Mesenteric fat pad (tissue), 1 donor: Measurements from ENCODE around the gene SEMA7A. TPM values are rescaled to one million over a fixed set of nuclear protein-coding genes. Genes with fewer than 3 reads are reported as not detected.

Experiments used
- DNase-seq: peaks from one replicate; pipeline ENCODE4 v3.0.0-alpha.2; 2020; ENCODE audit warnings: low spot score
- total RNA-seq: library from RNA; stranded (reverse); fragmentation: NEBNext Ultra II Directional; extraction: Animal tissue kit (Norgen Biotek cat#: 25700); gene quantifications from one replicate; pipeline ENCODE4 v1.2.1, GENCODE V29; 2021
- donor health status: DM: yes; HTN: yes; CAD: no.

Gene SEMA7A
- total RNA-seq, 1 donor from 2014 or later = 2.1 TPM

DNA sequence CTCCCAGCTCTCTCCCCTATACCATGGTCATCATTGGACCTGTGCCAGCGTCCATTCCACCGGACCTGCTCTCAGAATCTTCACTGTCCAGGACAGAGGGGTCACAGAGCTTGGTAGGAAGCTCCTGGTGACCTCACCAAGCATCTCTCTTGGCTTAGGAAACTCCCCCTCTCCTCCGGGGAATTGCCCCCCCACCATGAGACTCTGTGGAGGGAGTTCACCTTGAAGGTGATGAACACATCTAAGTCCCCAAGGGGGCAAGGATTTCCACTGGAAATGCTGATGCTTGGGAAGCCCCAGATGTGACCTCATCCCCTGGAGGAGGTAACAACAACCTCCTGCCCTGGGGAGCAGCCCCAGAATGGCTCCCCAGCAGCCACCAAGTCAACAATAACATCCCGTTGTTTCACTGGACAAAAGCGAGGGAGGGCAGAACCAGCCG, 3.2 kb downstream of the SEMA7A start:
- no peak for DNase-seq

DNA sequence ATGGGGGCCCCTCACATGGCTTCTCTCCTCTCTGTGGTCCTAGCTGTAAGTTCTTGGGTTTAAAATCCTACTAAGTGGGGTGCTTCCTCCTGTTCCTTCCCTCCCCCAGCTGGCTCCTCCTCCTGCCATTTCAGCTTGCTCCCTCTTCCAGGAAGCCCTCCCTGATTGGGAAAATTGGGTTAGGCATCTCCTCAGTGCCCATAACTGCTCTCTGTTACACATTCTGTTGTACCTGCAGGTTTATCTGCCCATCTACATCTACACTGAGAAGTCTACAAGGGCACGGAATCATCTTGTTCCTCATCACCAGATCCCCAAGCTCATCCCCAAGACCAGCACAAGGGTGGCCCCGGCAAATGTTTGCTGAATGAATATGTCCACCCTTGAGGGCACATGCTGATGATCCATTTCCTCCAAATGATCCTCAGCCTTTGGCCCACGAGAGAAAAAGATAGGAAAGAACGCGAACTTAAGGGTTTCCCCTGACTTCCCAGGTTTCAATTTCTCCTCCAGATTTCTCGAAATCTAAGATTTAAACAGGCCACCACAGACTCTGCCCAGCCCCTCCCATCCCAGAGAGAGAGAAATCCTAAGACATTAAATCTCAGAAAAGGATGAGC, 3.9 kb downstream of the SEMA7A start:
- DNase-seq = no peak

DNA sequence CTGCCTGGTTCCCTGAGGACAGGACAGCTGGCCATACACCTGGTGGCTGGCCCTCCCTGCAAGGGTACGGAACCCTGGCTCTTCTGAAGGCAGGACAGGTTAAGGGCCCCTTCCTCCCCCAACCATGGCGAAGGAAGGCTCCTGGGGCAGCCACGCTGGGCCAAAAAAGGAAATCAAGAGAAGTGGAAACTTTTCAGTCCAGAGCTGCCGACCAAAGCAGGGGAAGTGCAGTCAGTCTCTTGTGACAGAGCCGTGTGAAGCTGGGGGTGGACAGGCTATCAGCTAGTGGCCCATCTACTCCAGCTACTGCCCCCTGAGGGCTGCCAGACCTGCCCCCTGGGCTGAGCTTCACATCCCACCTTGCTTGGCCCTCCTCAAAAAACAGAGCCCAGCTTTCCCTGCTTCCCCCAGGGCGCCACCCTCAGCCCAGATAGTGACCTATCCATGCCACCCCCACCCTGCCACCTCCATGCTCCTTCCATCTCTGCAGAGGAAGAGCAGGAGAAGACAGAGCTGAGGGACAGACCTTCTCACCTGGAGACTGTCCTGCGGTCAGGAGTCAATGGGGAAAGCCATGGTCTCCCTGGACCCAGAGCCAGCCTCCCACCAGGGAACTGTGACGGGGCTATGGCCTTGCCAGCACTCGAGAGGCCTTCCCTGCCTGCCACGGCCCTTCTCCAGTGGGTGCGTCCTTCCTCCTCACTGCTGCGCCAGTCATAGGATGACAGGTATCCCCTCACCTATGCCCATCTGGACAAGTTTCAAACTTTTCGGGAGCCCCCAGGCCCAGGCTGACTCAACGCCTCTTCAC, 4.6 kb downstream of the SEMA7A start:
- no peak for DNase-seq

DNA sequence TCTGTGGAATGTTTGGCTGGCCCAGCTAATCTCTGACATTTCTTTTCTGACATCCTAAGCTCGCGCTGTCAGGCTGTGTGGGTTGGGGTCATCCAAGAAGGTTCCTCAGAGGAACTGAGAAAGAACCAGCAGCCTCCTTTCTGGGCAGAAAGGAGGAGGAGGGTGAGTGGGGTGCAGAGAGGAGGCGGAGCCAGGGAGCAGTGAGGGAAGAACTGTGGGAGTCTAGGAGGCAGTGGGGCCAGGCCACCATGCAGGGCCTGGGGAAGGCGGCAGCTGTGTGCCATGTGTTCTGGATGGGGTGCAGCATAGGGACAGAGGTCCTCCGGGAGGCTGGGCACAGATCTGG, 5.3 kb downstream of the SEMA7A start:
- DNase-seq = no peak

DNA sequence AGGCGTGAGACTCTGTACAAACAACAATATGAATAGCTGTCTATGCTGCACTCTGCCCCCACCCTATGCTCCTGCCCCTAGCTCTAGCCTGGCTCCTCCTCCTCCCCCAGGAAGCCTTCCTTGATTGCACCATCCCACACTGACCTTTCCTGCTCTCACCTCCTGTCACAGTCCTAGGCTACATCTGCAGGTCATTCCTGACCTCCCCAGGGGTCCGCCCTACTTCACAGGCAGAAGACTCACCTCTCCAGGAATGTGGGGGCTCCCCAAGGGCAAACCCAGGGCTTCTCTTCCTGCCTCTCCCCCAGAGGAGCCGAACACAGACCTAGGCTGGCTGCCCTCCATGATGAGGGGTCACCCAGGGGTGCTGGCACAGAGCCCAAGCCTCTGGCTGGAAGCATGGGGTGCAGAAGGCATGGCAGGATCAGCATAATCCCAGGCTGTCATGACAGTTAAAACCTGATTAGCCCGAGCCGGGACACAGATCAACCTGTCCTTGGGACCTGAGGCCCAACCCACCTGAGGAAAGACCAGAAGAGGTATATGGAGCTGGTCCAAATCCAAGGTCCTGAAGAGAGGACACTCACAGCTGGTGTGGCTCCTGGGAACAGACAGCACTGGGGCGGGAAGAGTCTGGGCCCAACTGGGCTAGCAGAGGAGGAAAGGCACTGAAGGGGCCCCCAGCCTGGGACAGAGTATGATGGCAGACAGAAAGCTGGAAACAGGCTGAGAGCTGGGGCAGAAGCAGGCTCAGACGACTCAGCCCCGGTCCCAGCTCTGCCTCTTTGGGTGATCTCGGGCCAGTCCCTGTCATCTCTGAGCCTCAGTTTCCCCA, 5.9 kb downstream of the SEMA7A start:
- no peak for DNase-seq

DNA sequence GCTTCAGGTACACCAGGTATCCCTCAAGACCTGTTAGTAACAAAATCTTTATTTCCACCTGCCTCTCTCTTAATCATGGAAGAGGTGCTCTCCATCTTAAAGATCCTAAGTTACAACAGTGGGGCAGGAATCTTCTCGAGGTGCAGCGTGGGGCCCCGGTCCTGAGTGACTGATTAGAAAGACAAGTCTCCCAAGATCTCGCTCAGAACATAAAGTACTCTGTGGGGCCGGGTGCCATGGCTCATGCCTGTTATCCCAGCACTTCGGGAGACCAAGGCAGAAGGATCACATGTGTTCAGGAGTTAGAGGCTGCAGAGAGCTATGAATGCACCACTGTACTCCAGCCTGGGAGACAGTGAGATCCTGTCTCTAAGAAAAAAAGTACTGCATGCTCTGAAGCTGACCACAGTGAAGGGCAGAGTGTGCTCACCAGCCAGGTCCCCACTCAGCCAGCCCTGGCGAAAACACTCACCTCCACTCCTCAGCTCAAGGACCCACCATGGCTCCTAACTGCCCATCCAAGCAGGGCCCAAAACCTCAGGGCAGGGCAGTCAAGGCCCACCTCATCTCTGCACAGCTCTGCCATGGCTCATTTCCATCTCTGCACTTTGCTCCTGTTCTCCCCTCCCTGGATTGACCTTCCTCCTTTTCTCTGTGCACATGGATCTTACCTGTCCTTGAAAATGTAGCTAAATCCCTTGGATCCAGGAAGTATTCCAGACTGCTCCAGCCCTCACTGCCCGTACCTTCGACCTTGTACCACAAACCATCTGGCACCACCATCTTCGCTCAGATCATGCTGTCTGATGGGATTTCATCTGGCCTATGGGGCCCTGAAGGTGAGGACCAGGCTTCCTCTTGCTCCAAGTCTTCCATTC, 7.1 kb downstream of the SEMA7A start:
- no peak for DNase-seq

DNA sequence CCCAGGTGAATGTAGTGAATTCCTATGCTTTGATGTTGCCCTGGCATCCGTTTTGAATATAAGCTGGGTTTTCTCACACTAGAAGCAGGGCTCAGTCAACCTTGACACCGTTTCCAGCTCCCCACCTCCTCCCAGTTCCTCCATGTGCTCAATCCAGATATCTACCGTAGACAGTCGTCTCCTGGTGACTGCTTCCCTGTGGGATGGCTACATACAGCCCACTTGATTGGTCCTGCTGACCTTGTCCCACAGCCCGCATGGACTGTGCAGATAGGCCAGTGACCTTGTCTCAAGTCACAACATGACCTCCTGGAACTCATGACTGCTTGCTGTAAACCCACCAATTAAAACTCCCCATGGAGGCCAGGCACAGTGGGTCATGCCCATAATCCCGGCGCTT, 8.1 kb downstream of the SEMA7A start:
- DNase-seq = no peak

DNA sequence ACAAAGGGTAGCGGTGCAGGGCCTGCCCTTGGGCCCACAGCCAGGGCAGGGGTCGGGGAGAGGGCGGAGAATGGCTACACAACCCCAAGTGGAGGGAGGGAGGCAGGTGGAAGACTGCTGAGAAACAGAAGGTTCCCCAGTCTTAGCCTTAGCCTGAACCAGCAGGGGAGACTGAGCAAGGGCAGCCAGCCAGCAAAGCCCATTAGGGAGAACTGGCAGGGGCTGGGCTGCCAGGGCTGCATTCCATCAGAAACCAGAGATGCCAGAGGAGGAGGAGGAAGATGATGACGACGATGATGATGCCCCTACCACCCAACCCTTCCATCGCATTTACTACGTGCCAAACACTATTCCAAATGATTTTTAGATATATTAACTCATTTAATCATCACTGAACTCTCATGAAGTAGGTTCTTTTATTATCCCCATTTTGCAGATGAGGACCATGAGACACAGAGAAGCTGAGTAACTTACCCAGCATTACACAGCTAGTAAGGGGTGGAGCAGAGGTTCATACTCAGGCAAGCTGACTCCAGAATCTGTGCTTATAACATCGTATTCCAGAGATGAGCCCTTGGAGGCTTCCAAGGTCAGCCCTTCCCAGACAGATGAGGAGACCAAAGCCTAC, 8.7 kb downstream of the SEMA7A start:
- no peak for DNase-seq

DNA sequence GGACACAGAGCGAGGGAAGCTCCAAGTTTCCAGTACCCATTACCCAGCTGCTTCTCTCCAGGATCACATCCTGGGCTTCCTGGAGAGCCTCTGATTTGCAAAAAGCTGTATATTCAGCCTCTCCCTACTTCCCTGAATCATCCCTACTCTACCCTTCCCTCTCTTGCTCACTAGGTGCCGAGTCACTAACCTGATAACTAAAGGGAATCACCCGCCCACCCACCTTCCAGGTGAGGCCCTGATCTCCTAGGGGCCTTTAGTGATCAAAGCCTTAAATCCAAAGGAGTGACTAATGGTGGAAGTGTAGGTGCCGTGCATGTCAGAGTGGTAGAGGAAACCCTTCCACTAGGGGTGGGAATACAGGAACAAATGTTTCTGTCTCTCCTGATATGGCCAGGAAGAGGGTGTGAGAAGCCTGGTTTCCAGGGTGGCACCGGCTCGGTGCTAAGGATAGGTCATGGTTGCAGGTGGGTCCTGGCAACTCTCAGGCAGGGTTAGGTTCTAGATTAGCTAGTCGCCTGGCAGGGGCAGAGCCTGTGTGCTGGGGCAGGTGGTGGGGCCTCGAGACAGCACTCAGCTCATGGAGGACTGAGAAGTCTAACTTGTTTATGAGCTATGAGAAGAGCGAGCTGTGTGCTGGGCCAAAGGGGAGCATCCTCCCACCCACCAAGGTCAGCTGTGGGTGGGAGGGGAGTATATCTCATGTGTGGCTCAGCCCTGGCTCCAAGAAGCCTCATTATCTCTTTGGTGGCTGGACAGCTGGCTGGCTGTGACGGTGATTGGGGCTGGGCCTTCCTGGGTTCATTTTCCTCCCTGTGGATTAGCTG, 10.1 kb downstream of the SEMA7A start:
- DNase-seq = no peak

DNA sequence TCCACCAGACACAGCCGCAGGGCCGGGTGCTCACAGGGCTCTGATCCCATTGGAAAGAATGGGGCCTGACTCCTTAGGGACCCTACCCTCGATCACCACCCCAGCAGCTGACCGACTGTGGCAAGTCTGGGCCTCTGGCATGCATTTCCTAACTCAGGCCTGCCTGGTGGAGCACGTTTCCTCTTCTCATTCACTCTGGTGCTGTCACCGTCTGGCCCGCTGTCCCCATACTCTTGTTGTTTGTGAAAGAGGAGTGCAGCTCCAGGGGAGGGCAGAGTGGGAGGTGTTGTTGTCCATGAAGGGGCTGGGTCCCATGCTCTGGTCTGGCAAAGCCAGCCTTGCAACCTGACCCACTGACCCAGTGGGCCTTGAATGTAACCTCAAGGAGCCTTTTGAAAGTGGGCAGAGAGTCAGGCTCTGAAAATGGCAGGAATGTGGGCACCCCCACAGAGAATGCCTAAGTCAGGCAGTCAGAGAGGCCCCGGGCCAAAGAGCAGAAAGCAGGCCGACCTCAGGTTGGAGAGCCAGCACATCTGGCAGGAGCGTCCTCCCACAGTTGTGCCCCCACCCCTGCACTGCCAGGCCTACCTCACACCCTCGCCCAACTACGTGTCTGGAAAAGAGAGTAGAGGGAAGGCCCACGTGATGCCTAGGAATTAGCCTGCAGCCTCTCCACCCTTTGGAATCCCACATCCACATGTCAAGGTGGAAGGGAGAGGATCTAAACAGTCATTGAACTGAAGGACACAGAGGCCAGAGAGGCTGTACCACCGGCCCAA, 10.9 kb downstream of the SEMA7A start:
- DNase-seq = no peak

DNA sequence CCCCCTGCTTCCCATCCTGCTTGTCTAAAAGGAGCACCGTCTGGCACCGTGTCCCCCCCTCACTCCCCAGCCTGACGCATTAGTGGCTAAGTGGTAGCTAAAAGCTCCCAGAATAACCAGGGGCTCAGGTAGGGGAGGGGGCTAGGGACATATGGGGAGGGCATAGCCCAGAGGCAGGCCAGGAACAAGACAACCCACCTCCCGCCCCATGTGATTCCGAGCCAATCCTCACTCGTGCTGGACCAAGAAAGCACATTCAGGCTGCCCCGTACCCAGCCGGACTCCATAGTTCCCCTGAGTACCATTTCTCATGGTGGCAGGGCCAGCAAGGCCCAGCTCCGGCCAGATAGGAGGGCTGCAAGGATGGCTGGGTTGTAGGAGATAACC, 11.5 kb downstream of the SEMA7A start:
- no peak for DNase-seq

DNA sequence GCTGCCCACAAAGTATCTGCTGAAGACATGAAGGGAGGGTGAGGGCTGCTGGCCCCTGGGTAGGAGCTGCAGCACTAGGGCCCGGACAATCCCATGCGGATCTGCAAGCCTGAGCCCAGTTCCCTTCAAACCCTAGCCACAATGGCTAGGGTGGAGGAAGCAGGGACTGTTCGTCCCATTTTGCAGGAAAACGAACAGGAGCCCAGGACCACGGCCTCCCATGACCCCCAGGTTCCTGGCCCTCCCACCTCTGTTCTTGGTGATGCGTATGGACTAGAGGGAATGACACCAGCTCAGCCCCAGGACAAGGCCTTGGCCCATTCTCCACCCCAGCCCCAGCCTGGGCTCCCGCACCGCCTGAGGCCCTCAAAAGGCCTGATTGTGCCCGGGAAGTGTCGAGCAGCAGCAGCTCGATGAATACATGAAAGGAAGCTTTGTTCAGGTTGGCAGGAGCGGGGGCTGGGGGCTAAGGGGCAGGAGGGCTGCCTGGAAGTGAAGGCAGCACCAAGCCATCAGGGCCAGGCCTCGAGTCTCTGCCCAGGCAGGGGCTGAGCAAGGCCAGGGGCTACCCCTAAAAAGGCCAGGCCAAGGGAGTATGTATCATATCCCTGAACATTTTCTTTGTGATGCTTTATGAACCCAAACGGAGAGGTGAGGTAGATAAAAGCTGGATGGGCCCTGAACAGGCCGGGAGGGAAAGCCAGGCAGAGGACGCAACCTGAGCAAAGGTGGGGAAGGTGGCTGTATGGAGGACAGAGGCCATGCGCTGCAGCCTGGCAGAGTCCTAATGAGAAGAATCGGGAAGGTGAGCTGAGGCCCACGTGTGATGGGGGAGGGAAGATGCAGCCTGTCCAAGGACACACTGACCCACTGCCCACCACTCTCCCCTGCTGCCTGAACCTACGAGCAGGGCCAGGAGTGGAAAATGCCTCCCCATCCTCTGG, 12.2 kb downstream of the SEMA7A start:
- no peak for DNase-seq

DNA sequence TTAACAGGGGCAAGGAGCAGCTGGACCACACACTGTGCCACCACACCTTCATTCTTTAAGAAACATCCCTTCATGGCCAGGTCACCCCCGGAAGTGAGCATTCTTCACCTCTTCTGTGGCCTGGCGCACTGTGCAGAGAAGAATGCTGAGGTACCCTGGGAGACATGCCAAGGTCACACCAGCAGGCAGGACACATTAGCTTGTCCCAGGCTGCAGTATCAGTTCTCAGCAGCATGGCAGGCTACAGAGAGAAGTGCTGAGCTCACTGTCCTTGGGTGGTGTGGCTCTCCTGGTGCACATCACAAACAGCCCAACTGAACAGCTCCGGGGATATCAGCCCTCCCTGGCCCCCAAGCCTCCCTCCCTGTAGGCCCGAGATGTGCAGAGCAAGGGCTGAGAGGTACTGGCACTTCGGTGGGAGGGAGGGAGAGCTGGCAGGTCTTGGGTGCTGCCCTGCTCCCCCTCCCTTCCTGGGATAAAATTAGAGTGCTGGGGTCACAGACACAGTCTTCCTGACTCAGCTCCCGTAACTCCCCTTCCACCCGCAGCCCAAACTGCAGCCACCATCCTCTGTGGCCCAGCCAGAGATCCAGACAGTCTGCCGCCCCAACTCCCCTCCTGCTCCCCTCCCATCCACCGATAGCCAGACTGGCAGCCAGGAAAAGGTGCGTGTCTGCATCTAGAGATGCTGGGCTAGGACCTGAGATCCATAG, 13.4 kb downstream of the SEMA7A start:
- DNase-seq = no peak

DNA sequence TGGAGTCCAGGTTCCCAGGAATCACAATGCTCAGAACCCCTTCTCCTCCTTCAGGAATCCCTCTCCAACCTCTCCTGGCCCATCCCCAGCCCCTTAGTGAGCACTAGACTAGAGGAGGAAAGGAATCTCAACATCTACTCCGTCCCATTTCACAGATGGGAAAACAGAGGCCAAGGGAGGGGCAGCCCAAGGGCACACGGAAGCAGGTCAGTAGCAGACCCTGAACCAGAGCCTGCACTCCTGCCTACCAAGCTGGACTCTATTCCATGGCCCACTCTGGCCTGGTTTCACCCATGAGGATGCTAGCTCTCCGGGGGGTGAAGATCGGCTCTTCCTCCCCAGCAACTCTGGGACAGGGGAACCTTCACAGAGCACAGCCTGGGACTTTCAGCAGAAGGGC, 14.3 kb downstream of the SEMA7A start:
- no peak for DNase-seq

DNA sequence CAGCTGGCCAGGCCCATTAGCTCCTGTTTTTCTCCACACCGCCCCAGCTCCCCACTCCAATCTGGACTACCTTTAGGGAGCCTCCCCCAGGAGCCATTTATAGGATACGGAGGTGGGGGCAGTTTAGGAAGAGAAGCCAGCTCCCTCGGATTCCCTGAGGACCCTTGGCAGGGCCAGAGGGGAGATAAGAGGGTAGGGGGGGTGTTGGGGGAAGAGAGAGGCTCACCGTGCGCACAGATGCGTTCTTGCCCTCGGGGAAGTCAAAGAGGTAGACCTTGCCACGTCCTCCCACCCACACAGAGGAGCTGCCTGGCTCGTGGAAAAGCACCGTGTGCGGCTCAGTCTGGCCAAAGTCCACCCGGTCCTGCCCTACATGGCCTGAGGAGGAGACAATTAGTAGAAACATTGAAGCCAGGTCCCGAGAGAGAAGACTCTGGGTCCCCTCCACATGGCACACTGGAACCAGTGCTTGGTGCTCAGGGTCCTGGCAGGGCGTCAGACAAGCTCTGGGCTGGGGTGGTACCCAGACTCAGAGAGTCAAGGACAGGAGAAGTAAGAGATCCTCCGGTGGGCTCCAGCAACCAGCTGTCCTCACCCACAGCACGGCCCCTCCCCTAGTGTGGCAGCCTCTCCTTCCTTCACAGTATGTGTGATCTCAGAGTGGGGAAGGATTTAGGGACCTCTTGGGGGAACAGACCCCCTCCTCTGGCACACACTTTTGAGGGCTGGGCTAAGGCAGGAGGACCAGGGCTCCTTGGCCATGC, 15.0 kb downstream of the SEMA7A start:
- DNase-seq = no peak

DNA sequence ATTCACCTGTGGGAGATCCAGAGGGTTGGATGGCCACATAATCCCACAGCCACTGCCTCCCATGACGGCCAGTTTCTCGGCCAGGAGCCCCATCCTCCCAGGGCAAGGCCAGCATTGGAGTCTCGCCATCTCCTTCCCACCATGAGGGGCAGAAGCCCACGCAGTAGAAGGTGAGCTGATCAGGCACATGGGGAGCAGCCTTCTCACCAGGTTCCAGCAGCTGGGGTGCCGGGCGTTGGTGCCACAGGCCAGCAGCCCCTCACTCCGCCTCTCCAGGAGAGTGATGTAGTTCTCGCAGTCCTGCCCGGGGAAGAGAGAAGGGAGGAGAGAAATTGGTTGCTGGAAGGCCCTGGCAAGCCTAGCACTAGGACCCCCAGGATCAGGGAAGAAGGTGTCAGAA, 16.1 kb downstream of the SEMA7A start:
- DNase-seq = no peak
